ES-I3 (cell line): ENCODE results near the gene AHNAK2.

Experiments
- H3K36me3 ChIP-seq: 2 replicates; pipeline ENCODE4 v1.6.1; 2013; ENCODE audit warnings: mild to moderate bottlenecking, low read length, control low read depth, moderate library complexity; ENCODE audit not compliant: insufficient read depth
- H3K4me1 ChIP-seq: 2 replicates; pipeline ENCODE4 v1.6.1; 2013; ENCODE audit warnings: mild to moderate bottlenecking, control low read depth, low read length; ENCODE audit not compliant: insufficient read depth
- H3K9ac ChIP-seq: 2 replicates; pipeline ENCODE4 v1.6.1; 2013; ENCODE audit warnings: low read depth, mild to moderate bottlenecking, low read length, moderate library complexity
- H3K9me3 ChIP-seq: 2 replicates; pipeline ENCODE4 v1.6.1; 2013; ENCODE audit warnings: mild to moderate bottlenecking, low read length, moderate library complexity; ENCODE audit not compliant: control insufficient read depth, insufficient read depth

AHNAK2 gene

DNA sequence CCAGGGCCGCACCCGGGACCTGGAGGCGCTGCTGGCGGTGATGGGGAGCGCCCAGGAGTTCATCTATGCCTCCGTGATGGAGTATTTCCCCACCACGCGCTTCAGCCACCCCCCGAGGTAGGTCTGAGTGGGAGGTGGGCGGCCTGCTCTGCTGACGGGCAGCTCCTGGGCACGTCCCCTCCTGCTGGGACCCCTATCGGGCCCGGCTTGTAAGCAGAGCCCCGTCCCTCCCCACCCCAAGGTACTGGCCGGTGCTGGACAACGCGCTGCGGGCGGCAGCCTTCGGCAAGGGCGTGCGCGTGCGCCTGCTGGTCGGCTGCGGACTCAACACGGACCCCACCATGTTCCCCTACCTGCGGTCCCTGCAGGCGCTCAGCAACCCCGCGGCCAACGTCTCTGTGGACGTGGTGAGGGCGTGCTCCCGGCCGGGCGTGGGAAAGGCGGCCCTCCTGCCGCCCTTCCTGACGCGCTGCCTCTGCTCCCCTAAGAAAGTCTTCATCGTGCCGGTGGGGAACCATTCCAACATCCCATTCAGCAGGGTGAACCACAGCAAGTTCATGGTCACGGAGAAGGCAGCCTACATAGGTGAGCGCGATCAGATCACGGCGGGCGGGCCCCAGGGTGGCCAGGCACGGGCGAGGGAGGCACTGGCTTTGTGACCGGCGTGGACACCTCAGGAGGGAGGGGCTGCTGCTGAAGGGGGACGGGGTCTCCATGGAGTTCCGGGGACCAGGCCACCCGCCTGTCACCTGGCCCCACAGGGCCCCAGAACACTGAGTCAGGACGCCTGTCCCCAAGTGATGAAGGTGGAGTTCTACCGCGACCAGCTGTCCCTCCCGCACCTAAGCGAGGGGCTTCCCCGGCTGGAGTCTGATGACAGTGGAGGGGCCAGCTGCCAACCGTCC lies 46.2 kb downstream of the AHNAK2 start:
- Histone ChIP-seq H3K4me1 (no peaks in the 10 kb centered on the region; the same call in 1 of the 2 replicates), H3K36me3 (no peaks in the 10 kb centered on the region), H3K9me3 (no peaks in the 10 kb centered on the region), H3K9ac (peak overlapping the region; percentile 62; the same call in 1 of the 2 replicates)

DNA sequence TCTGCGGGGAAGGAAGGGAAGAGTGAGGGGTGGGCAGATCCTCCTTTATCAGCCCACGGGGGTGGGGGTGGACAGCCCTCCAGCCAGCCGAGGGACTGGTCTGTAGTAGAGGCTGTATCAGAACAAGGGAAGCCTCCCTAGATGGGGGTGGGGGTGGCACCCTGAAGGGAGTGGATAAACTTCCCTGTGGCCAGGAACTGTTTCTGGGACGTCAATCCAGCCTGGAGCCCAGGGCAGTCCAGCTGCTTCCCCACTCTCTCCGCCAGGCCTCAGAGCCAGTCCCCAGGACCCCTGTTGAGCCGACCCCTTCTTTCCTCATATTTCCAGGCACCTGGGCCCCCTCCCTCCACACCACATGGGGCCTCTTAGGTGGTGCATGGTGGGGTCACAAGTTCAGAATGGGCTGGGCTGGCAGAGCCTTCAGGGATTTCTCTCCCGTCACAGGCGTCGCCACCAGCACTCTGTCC lies 46.8 kb downstream of the AHNAK2 start:
- Histone ChIP-seq H3K4me1 (no peaks in the 10 kb centered on the region; the same call in 1 of the 2 replicates), H3K36me3 (no peaks in the 10 kb centered on the region), H3K9ac (no peak overlapping the region), H3K9me3 (no peaks in the 10 kb centered on the region)

DNA sequence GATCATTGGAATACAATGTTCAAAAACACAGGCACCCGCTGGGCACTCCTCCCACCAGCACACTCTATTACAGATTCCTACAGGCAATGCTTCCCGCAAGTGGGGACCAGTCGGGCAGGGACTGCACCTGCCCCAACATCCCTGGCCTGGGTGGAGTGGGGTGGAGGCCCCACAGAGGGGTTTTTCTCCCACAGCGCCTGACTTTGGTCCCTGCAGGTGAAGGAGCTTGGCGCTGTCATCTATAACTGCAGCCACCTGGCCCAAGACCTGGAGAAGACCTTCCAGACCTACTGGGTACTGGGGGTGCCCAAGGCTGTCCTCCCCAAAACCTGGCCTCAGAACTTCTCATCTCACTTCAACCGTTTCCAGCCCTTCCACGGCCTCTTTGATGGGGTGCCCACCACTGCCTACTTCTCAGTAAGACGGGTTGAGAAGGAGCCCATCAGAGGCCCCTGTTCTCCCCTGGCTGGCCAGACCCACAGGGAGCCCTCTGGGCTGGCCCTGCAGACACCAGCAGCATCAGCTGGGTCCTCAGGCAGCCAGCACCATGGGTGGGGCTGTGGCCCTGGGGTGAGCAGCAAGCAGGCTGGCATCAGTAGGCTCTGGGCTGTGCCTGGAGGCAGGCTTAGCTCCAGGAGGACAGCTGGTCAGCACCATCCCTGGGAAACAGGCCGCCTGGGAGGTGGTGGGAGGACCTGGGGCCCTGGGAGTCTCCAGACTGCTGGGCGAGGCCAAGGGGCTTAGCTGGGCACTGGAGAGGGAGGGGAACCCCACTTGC lies 47.5 kb downstream of the AHNAK2 start:
- Histone ChIP-seq H3K36me3 (no peaks in the 10 kb centered on the region), H3K9ac (no peak overlapping the region), H3K4me1 (no peaks in the 10 kb centered on the region; the same call in 1 of the 2 replicates), H3K9me3 (no peaks in the 10 kb centered on the region)

DNA sequence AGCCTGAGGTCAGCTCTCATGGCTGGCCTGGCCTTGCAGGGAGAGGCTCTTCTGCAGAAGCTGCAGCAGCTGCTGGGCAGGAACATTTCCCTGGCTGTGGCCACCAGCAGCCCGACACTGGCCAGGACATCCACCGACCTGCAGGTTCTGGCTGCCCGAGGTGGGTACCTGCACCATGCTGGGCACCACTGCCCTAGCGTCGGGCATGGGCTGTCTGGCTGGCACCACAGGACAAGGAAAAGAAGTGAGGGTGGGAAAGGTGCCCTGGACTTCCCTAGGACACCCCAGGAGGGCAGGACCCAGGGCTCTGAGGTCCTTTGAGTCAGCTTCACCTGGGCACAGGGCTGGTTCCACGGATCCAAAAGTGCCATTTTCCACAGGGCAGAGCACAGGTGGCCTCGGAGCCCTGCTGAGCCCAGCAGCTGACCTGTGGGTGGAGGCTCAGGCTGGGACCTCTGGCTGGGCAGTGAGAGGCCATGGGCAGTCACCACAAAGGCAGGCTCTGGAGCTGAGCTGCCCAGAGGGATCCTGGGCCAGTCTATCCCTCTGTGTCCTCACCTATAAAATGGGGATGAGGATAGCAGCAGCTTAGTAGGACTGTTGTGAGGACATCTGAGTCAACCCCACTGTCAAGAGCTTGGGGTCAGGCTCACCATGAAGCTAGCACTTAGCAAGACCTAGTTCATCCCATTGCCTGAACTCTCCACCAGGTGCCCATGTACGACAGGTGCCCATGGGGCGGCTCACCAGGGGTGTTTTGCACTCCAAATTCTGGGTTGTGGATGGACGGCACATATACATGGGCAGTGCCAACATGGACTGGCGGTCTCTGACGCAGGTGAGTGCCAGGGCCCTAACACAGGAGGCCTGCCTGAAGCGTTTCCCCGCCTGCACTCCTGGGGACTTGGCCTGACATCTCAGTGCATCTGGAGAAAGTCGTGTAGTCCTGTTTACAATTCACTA lies 48.6 kb downstream of the AHNAK2 start:
- no peaks in the 10 kb centered on the region for H3K36me3 ChIP-seq
- H3K4me1 ChIP-seq: no peaks in the 10 kb centered on the region; the same call in 1 of the 2 replicates
- H3K9ac ChIP-seq: no peak overlapping the region

DNA sequence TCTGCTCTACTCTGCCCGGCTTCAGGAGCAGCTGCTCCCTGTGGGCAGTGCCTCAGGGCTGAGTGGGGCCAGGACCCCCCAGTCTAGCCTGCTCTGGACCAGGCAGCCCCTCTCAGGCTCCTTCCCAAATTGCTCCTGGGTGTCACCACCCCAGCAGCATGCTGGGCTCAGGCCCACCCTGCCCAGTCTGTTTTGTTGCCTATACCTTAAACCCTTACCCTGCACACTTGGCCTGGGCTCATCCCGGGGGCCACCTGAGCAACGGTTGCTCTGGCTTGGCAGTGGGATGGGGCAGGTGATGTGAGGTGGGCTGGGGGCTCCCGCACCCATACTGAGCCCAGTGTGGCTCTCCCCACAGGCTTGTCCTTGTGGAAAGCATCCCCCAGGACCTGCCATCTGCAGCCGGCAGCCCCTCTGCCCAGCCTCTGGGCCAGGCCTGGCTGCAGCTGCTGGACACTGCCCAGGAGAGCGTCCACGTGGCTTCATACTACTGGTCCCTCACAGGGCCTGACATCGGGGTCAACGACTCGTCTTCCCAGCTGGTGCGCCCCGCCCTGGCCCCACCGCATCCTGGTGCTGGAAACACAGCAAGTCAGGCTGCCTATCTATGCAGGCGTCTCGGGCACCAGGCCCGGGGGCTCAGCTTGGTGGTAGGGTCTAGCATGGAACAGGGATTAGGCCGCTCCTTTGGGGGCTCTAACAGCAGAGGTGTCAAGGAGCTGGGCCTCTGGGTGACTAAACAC lies 49.6 kb downstream of the AHNAK2 start:
- Histone ChIP-seq H3K36me3 (no peaks in the 10 kb centered on the region), H3K4me1 (no peaks in the 10 kb centered on the region; the same call in 1 of the 2 replicates), H3K9me3 (no peaks in the 10 kb centered on the region), H3K9ac (no peak overlapping the region)

More for the DNA sequence above, 48.6 kb downstream of the AHNAK2 start:
- H3K9me3 ChIP-seq: no peaks in the 10 kb centered on the region

DNA sequence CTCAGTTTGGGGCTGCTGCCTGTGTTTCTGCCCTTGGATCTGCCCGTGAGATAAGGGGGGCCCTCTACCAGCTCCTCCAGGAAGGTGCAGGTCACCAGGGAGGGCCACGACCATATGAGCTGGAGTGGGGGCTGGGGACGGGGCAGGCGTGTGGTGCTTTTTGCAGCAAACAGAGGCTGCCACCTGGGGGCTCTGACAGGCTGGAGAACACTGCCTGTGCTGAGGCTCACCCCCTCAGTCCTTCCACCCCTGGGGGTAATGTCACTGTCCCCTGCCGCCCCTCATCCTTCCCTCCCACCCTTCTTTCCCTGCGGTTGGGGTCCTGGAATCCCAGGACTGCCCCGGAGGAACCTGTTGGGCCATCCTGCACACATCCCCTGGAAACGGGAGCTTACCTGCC lies 50.3 kb downstream of the AHNAK2 start:
- Histone ChIP-seq H3K36me3 (no peaks in the 10 kb centered on the region), H3K9ac (no peak overlapping the region), H3K9me3 (no peaks in the 10 kb centered on the region), H3K4me1 (no peaks in the 10 kb centered on the region; the same call in 1 of the 2 replicates)

DNA sequence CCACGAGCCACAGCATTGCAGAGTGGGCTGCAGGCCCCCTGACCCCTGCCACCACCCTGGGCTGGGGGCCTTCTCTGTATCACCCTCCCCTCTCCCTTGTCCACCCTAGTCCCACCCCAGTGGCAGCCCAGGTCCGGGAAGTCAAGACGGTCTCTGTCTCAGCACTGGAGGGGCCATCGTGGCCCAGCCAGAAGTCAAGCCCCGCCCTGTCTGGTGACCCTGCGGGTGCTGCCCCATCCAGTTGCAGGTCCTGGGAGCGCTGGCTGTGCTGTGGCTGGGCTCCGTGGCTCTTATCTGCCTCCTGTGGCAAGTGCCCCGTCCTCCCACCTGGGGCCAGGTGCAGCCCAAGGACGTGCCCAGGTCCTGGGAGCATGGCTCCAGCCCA lies 50.8 kb downstream of the AHNAK2 start:
- Histone ChIP-seq H3K9ac (no peak overlapping the region), H3K9me3 (no peaks in the 10 kb centered on the region), H3K36me3 (no peaks in the 10 kb centered on the region), H3K4me1 (no peaks in the 10 kb centered on the region; the same call in 1 of the 2 replicates)

DNA sequence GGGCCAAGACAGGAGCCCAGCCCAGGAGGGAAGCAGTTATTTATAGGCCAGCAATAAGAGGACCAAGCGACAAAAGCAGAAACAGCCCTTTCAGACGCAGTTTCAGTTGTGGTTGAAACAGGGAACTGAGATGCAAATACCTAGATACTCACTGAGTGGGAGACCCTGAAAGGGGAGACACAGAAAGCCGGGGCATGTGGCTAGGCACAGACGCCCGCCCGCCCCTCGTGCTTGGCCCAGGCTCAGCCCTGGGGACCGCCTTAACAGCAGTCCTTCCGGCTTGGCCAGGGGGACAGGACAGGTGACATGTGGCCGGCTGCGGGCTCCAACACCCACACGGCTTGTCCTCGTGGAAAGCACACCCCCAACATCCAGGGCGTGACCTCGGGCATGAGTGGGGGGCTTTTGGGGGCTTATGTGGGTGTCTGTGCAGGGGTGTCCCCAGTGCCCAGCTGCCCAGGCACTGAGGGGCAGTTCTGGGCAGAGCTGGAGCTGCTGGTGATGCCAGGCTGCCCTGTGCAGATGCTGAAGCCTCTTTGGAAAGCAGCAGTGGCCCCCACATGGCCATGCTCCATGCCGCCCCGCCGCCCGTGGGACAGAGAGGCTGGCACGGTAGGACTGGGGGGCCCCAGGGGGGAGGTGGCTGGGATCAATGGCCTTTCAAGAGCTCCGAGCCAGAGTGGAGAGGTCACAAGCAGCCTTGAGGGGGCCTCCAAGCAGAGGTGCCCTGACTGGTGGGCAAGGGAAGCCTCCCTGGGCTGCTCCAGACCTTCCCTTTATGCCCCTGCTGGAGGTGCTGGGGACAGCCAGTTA lies 51.3 kb downstream of the AHNAK2 start:
- H3K4me1 ChIP-seq: no peaks in the 10 kb centered on the region
- no peaks in the 10 kb centered on the region for H3K36me3 ChIP-seq
- H3K9ac ChIP-seq: no peak overlapping the region
- no peaks in the 10 kb centered on the region for H3K9me3 ChIP-seq

DNA sequence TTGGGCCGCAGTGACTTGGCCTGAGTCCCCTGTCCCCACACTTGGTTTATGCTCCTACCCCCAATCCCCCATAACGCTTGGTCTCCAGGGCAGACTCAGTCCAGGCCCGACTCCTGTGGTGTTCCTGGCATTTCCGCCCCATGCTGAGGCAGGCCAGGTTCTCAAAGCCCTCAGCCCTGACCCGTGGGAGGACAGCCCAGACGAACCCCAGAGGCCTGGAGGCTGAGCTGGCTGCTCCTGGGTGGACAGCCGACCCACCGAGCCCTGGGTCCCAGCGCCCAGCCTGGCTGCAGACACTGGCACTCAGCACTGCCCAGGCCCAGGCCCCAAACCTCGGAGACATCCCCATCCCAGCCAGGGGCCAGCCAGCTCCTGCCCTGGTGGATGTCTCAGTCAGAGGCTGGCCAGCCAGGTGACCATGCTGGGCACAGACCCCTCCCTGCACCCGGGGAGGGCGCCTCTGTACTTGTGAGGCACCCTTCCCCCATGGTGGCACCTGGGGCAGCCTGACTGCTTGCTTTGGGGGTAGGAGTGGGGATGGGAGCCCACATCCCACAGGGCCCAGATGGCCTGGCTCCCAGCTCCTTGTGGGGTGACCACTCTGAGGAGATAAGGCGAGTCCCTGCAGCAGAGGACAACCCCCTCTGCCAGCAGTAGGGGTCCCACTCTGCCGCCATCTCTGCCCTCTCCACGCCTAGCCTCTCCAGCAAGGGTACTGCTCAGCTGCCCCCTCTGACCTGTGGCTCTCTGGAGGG lies 52.1 kb downstream of the AHNAK2 start:
- no peaks in the 10 kb centered on the region for H3K4me1 ChIP-seq
- H3K9ac ChIP-seq: no peak overlapping the region
- no peaks in the 10 kb centered on the region for H3K36me3 ChIP-seq
- no peaks in the 10 kb centered on the region for H3K9me3 ChIP-seq

DNA sequence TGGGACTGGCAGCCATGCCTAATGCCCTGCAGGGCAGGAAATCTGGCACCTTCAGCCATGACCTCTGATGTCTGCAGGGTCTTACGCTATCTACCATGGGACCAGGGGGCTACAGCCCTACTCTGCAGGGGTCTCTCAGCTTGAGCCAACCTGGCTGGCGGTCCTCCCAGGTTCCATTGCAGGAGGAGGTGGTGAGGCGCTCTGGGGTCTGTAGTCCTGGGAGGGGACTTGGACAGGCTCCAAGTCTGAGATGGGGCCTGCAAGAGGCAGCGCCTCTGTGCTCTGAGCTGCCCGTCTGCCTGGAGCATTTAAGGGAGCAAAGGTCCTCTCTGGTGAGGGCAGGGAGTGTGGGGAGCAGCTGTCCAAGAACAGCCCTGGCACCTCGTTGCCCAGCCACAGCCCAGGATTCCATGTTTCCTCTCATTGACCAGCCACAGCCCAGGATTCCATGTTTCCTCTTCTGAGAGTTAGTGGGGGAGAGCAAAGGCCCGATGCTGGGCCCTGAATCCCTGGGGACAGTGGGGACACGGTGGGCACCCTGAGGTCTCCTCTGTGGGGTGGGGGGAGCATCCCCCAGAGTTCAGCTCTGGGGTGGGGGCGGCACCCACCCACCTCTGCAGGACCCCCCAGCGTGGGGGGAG lies 52.8 kb downstream of the AHNAK2 start:
- no peaks in the 10 kb centered on the region for H3K36me3 ChIP-seq
- no peak overlapping the region for H3K9ac ChIP-seq
- H3K9me3 ChIP-seq: no peaks in the 10 kb centered on the region
- H3K4me1 ChIP-seq: no peaks in the 10 kb centered on the region

DNA sequence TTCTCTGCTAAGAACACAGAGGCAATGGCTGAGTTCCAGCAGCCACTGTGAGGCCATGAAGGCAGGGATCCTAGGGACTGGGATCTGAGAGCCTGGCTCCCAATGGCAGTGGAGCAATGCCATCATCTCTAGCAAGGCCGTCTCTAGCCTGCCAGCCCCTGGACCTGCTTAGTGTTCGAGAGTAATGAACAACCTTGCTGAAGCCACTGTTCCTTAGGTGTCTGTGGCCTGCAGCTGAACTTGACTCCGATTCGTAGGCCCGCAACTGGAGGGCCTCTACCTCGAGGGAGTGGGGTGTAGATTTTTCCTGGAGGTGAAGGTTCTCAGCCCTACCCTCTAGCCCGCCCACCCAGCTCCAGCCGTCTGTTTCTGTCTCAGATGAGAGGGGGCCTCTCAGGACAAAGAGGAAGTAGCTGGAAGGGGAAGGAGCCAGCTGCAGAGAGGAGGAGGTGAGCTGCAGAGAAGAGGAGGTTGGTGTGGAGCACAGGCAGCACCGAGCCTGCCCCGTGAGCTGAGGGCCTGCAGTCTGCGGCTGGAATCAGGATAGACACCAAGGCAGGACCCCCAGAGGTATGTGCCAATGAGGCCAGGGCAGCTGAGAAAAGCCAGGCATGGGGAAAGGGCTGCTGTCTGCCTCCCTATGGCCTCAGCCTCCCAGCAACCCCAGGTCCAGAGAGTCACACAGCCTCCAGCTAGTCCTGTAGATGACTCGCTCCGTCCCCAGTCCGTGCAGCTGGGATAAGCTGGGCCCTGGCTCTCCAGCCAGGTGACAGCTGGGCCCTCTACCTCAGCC lies 53.6 kb downstream of the AHNAK2 start, which contains the start of gene PLD4:
Gene PLD4, plus strand, starts transcription at position 459 of the 793 bp plus-strand sequence. CDS start 2,262 bp downstream, outside the sequence.
- Histone ChIP-seq H3K4me1 (no peaks in the 10 kb centered on the region), H3K9me3 (no peaks in the 10 kb centered on the region), H3K9ac (no peak within 1 kb of the TSS), H3K36me3 (no peaks in the 10 kb centered on the region)
